Neural crest cell (in vitro differentiated cells): ENCODE results near the gene PLA2G2E. TPM values are rescaled to one million over a fixed set of nuclear protein-coding genes. Genes with fewer than 3 reads are reported as not detected.

Experiments used
- DNase-seq: peaks from one replicate; pipeline ENCODE4 v3.0.0; 2021; ENCODE audit warnings: low read depth, mixed read lengths, low spot score
- H3K27ac Mint-ChIP-seq: one replicate; pipeline ENCODE4 v1.8.0; 2021; ENCODE audit warnings: mild to moderate bottlenecking, mixed read lengths; ENCODE audit not compliant: unreplicated experiment
- H3K27me3 Mint-ChIP-seq: 2 replicates; pipeline ENCODE4 v1.8.0; 2021; ENCODE audit warnings: low read depth, mild to moderate bottlenecking, mixed read lengths
- H3K36me3 Mint-ChIP-seq: 2 replicates; pipeline ENCODE4 v1.8.0; 2021; ENCODE audit warnings: low read depth, mild to moderate bottlenecking, mixed read lengths
- H3K4me1 Mint-ChIP-seq: 2 replicates; pipeline ENCODE4 v1.8.0; 2021; ENCODE audit warnings: mixed read lengths
- H3K4me3 Mint-ChIP-seq: one replicate; pipeline ENCODE4 v1.8.0; 2021; ENCODE audit warnings: mild to moderate bottlenecking, mixed read lengths
- H3K9me3 Mint-ChIP-seq: 2 replicates; pipeline ENCODE4 v1.8.0; 2021; ENCODE audit warnings: mixed read lengths
- total RNA-seq: library from RNA; stranded (reverse); gene quantifications from 2 replicates; pipeline ENCODE4 v1.2.1, GENCODE V29; 2021
- TF ChIP-seq, protein P1 (sequence below): fragments of 200-600 bp; sonication (generic); conservative IDR thresholded peaks from 2 replicates; pipeline ENCODE4 v1.5.0; 2021; ENCODE audit warnings: antibody characterized with exemption, mild to moderate bottlenecking

PLA2G2E gene
- total RNA-seq, 1 donor from 2014 or later = not detected

DNA sequence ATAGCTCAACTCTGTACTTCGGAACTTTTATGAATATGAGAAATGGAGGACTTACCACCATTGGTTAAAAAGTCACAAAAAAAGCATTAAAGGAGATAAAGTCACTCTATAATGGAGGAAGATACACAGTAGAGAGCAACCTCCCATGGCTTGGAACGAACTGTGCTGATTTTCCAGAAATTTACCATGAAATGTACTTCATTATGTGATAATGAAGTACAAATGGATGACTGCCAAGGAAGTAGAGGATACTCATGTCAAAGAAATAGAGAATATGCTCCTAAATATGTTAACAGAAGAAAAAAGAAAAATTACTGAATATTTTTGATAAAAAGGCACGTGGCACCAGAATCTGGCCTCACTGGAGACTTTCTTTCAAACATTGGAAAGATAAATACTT, 23.6 kb upstream of the PLA2G2E start:
- no peak for DNase-seq

DNA sequence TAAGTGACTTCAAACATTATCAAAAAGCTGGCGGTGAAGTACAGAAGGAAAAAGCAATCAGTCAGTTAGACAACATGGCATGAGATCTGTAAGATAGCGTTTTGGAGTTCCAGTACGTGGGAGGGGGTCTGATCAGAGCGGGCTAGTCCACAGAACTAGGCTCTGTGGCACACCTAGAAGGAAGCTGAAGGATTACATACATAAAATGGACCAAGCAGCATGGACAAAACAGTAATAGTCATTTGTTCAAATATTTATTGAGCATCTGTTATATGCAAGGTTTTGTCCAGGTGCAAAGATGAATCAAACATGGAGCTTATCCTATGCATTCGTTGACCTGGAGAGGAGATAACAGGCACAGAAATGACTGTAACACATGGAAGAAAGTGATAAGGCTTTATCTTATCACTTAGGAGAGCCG, 22.9 kb upstream of the PLA2G2E start:
- peaks cover 7% of the 10 kb centered on the region for H3K4me1 Mint-ChIP-seq
- H3K27ac Mint-ChIP-seq = no peak overlapping the region
- no peaks in the 10 kb centered on the region for H3K9me3 Mint-ChIP-seq
- TF ChIP-seq, protein P1, sequence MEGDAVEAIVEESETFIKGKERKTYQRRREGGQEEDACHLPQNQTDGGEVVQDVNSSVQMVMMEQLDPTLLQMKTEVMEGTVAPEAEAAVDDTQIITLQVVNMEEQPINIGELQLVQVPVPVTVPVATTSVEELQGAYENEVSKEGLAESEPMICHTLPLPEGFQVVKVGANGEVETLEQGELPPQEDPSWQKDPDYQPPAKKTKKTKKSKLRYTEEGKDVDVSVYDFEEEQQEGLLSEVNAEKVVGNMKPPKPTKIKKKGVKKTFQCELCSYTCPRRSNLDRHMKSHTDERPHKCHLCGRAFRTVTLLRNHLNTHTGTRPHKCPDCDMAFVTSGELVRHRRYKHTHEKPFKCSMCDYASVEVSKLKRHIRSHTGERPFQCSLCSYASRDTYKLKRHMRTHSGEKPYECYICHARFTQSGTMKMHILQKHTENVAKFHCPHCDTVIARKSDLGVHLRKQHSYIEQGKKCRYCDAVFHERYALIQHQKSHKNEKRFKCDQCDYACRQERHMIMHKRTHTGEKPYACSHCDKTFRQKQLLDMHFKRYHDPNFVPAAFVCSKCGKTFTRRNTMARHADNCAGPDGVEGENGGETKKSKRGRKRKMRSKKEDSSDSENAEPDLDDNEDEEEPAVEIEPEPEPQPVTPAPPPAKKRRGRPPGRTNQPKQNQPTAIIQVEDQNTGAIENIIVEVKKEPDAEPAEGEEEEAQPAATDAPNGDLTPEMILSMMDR = no peak
- peaks cover 3% of the 10 kb centered on the region for H3K36me3 Mint-ChIP-seq
- H3K4me3 Mint-ChIP-seq = no peak overlapping the region
- H3K27me3 Mint-ChIP-seq = no peaks in the 10 kb centered on the region
- DNase-seq = no peak

More for the DNA sequence above, 23.6 kb upstream of the PLA2G2E start:
- no peak overlapping the region for H3K27ac Mint-ChIP-seq
- no peak overlapping the region for H3K4me3 Mint-ChIP-seq
- H3K9me3 Mint-ChIP-seq = no peaks in the 10 kb centered on the region
- TF ChIP-seq, protein P1 = no peak
- peaks cover 3% of the 10 kb centered on the region for H3K4me1 Mint-ChIP-seq
- H3K36me3 Mint-ChIP-seq = peaks cover 3% of the 10 kb centered on the region
- no peaks in the 10 kb centered on the region for H3K27me3 Mint-ChIP-seq

DNA sequence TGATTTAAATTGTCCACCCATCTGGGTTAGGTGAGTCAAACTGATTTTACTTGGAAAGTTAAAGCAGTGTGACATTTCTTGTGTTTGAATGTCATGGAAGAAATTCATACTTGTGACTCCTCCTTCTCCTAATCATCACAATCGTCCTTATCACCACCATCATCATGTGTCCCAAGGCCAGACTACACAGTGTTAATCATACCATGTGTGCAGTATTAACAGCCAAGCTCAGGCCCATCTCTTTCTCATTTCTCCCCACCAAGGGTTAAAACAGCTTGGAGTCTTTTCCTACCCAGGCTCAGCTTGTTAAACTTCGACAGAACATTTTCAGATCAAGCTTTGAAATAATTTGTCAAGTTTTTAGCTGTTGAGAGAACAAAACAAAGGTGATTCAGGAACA, 22.5 kb upstream of the PLA2G2E start:
- H3K4me3 Mint-ChIP-seq = no peak overlapping the region
- TF ChIP-seq, protein P1 = no peak
- H3K27ac Mint-ChIP-seq = no peak overlapping the region
- DNase-seq = no peak
- H3K4me1 Mint-ChIP-seq = peaks cover 11% of the 10 kb centered on the region
- H3K36me3 Mint-ChIP-seq = peaks cover 3% of the 10 kb centered on the region
- no peaks in the 10 kb centered on the region for H3K27me3 Mint-ChIP-seq
- H3K9me3 Mint-ChIP-seq = peaks cover 3% of the 10 kb centered on the region

DNA sequence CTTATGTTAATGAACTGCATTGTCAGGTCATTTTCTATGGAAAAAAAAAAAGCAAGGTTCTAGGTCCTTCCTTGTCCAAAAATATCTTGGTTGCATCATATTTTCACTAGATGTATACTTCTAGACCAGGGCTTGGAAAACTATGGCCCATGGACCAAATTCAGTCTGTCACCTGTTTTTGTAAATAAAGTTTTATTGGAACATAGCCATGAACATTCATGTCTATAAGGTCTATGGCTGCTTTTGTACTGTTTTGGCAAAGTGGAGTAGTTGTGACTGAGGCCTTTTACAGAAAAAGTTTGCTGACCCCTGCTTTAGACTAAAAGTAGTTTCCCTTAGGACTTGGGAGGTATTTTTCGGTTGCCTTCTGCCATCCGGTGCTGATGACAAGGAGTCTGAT, 19.2 kb upstream of the PLA2G2E start:
- Mint-ChIP-seq H3K9me3 (peaks cover 4% of the 10 kb centered on the region), H3K4me1 (peaks cover 18% of the 10 kb centered on the region), H3K36me3 (peaks cover 3% of the 10 kb centered on the region), H3K27me3 (no peaks in the 10 kb centered on the region), H3K4me3 (no peak overlapping the region), H3K27ac (no peak overlapping the region)
- DNase-seq = no peak
- TF ChIP-seq, protein P1 = no peak

DNA sequence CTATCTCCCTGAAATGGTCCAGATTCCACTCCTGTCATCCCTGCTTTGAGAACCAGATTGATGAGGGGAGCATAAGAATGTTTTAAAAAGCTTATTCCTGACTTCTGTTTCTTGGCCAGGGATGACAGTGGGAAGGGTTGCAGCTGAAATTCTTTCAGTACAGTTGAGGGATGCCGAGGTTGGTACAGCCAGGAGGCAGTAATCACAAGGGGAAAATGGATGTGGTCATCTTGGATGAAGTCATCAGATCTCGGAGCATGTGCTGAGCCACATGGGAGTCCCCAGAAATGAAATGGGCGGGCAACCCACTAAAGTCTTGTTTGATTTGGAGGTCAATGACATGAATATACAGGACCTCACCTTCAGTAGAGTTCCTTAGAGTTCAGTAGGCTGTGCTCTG, 18.7 kb upstream of the PLA2G2E start:
- Mint-ChIP-seq H3K36me3 (peaks cover 3% of the 10 kb centered on the region), H3K4me1 (peaks cover 18% of the 10 kb centered on the region), H3K4me3 (no peak overlapping the region), H3K9me3 (peaks cover 4% of the 10 kb centered on the region), H3K27me3 (no peaks in the 10 kb centered on the region), H3K27ac (peak overlapping the region; percentile 62)
- TF ChIP-seq, protein P1 = no peak
- DNase-seq = no peak

DNA sequence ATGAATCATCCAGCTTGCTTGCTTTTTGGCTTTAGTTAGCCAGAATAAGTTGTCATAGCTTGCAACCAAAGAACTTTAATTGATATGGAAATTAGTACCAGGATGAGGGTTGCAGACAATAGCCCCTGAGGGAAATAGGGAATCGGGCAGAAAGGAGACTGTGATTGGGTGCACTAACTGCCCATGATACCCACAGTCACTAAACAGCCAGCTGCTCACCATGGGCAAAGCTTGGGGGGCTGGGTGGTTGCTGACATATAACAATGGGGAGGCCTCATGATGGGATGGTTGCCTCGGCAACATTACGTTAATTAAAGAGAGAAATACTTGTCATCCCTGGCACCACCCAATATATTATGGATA, 17.8 kb upstream of the PLA2G2E start:
- peaks cover 3% of the 10 kb centered on the region for H3K36me3 Mint-ChIP-seq
- no peak overlapping the region for H3K4me3 Mint-ChIP-seq
- DNase-seq = no peak
- peaks cover 4% of the 10 kb centered on the region for H3K9me3 Mint-ChIP-seq
- H3K27me3 Mint-ChIP-seq = no peaks in the 10 kb centered on the region
- H3K4me1 Mint-ChIP-seq = peaks cover 20% of the 10 kb centered on the region
- H3K27ac Mint-ChIP-seq = no peak overlapping the region
- TF ChIP-seq, protein P1 = no peak
